Lung (tissue), 12 donors: ENCODE measurements around the gene C1QL4. TPM values are rescaled to one million over a fixed set of nuclear protein-coding genes. Genes with fewer than 3 reads are reported as not detected.

Source experiments
- ATAC-seq: fragments of 200-7000 bp; cut with Tn5 transposase; one replicate; pipeline ENCODE4 v1.9.1; 2020; ENCODE audit warnings: moderate number of reproducible peaks; ENCODE audit not compliant: insufficient read depth, low FRiP score
- DNase-seq, 3 donors: peaks; one replicate each; pipeline ENCODE4 v3.0.0-alpha.2; 2013 to 2017
- H3K27ac ChIP-seq, 2 donors: one replicate each; pipeline ENCODE4 v1.5.1; 2013; ENCODE audit warnings: mild to moderate bottlenecking in 2 of 2, moderate library complexity in 2 of 2, control low read depth in 1 of 2, inconsistent platforms in 1 of 2, low read depth in 1 of 2, low read length in 1 of 2
- H3K27me3 ChIP-seq, 3 donors: one replicate each; pipeline ENCODE4 v1.5.1; 2013; ENCODE audit warnings: low read length in 2 of 3; ENCODE audit not compliant: control insufficient read depth in 3 of 3, insufficient read depth in 3 of 3
- H3K36me3 ChIP-seq, 4 donors: one replicate each; pipeline ENCODE4 v1.5.1; 2013; ENCODE audit warnings: low read length in 4 of 4, mild to moderate bottlenecking in 1 of 4, moderate library complexity in 1 of 4; ENCODE audit not compliant: control insufficient read depth in 4 of 4, insufficient read depth in 4 of 4
- H3K4me1 ChIP-seq, 5 donors: one replicate each; pipeline ENCODE4 v1.5.1; 2013; ENCODE audit warnings: low read length in 5 of 5, mild to moderate bottlenecking in 2 of 5, moderate library complexity in 1 of 5; ENCODE audit not compliant: control insufficient read depth in 5 of 5, insufficient read depth in 5 of 5
- H3K4me3 ChIP-seq: one replicate; pipeline ENCODE4 v1.5.1; 2013; ENCODE audit warnings: mild to moderate bottlenecking, control low read depth, moderate library complexity
- H3K9ac ChIP-seq, 2 donors: one replicate each; pipeline ENCODE4 v1.5.1; 2013; ENCODE audit warnings: low read length in 2 of 2, control low read depth in 1 of 2; ENCODE audit not compliant: insufficient read depth in 1 of 2
- H3K9me3 ChIP-seq, 4 donors: one replicate each; pipeline ENCODE4 v1.5.1; 2013; ENCODE audit warnings: low read length in 3 of 4, mild to moderate bottlenecking in 1 of 4, moderate library complexity in 1 of 4; ENCODE audit not compliant: control insufficient read depth in 4 of 4, insufficient read depth in 3 of 4
- CTCF ChIP-seq: IDR thresholded peaks from 2 replicates; pipeline ENCODE4 v1.5.1; 2012; ENCODE audit warnings: mild to moderate bottlenecking; ENCODE audit errors: control extremely low read depth, extremely low read depth
- WGBS, 2 donors: extraction: QIAGEN DNeasy Blood & Tissue Kit; methylation state at CpG; one replicate each; pipeline ENCODE4 v1.1.7; 2013; 5-methylcytosine and 5-hydroxymethylcytosine counted together
- polyA plus RNA-seq, 2 donors: library from polyadenylated mRNA; stranded (reverse); fragments of 200-250 nt; gene quantifications; one replicate each; pipeline ENCODE4 v1.2.1, GENCODE V29; 2013
- total RNA-seq, 2 donors: library from RNA; depleted of rRNA in 1 of 2; stranded (reverse); fragments of >200 nt in 1 of 2; gene quantifications; one replicate each; pipeline ENCODE4 v1.2.1, GENCODE V29; 2014 to 2021
- donor health status: control.
- donor health status: control.
- donor health status: Bipolar disorder and iron deficiency.
- donor health status: healthy.
- donor health status: DM: yes; HTN: yes; CAD: no.

The C1QL4 gene
- total and polyA plus RNA-seq, 4 donors: 0.06 TPM; not detected in 3

GRCh38 chr12:49345051-49345824 lies 8.2 kb upstream of the C1QL4 start:
- ATAC-seq (no peak), DNase-seq (peak in 2 of 3 donors; percentile 58 to 59)
- no peak overlapping the region for H3K9ac ChIP-seq
- H3K9me3 ChIP-seq: no peaks in the 10 kb centered on the region
- H3K36me3 ChIP-seq: no peaks in the 10 kb centered on the region
- TF ChIP-seq CTCF: no peak
- no peak overlapping the region for H3K4me3 ChIP-seq
- peaks cover 4 to 58% (median 16%) of the 10 kb centered on the region in 5 donors for H3K4me1 ChIP-seq
- 1 to 2% methylated on average over 43 to 70 of the region's 70 CpGs for WGBS, 2 donors
- peaks cover 3 to 64% (median 51%) of the 10 kb centered on the region in 3 donors for H3K27me3 ChIP-seq
- no peak overlapping the region for H3K27ac ChIP-seq

- no peak overlapping the region for H3K4me3 ChIP-seq
- peaks cover 4 to 57% (median 16%) of the 10 kb centered on the region in 5 donors for H3K4me1 ChIP-seq
These were observed 7.6 kb upstream of the C1QL4 start for GRCh38 chr12:49344486-49345050.

GRCh38 chr12:49342914-49343731 lies 6.1 kb upstream of the C1QL4 start:
- no peak overlapping the region for H3K4me3 ChIP-seq
- TF ChIP-seq CTCF: no peak
- DNase-seq (peak; percentile 51 to 68 (median 63)), ATAC-seq (no peak)
- no peak overlapping the region for H3K9ac ChIP-seq
- no peak overlapping the region for H3K27ac ChIP-seq
- H3K9me3 ChIP-seq: no peaks in the 10 kb centered on the region
- no peaks in the 10 kb centered on the region for H3K36me3 ChIP-seq
- 1 to 4% methylated on average over 32 to 33 of the region's 33 CpGs for WGBS, 2 donors
- H3K4me1 ChIP-seq: peaks cover 4 to 44% (median 16%) of the 10 kb centered on the region in 5 donors
- peaks cover 3 to 82% (median 59%) of the 10 kb centered on the region in 3 donors for H3K27me3 ChIP-seq

More at GRCh38 chr12:49344486-49345050, 7.6 kb upstream of the C1QL4 start:
- Histone ChIP-seq H3K9ac (no peak overlapping the region), H3K9me3 (no peaks in the 10 kb centered on the region), H3K27ac (no peak overlapping the region), H3K27me3 (peaks cover 3 to 70% (median 55%) of the 10 kb centered on the region in 3 donors), H3K36me3 (no peaks in the 10 kb centered on the region)
- TF ChIP-seq CTCF: no peak
- ATAC-seq (no peak), DNase-seq (no peak)
- 11 to 16% methylated on average over 15 of the region's 15 CpGs for WGBS, 2 donors
